ENCODE data around the gene RCAN2.
A peak's percentile ranks its signal among the peaks of the same experiment; 100 is the strongest.

Gene RCAN2

GRCh38 chr6:46215777-46216176 lies 275.5 kb downstream of the RCAN2 start:
- no peak for DNase-seq (ENCODE audit: low read depth)

GRCh38 chr6:46215213-46215612 lies 276.0 kb downstream of the RCAN2 start:
- DNase-seq (ENCODE audit: low read depth): no peak

- no peak for DNase-seq (ENCODE audit: low read depth)
Measured at GRCh38 chr6:46211917-46212316, 279.3 kb downstream of the RCAN2 start.

- no peak for DNase-seq (ENCODE audit: low read depth)
Measured at GRCh38 chr6:46210294-46210693, 281.0 kb downstream of the RCAN2 start.

- no peak for DNase-seq (ENCODE audit: low read depth)
Measured at GRCh38 chr6:46208303-46208702, 282.9 kb downstream of the RCAN2 start.

- DNase-seq (ENCODE audit: low read depth): no peak
Measured at GRCh38 chr6:46207174-46207573, 284.1 kb downstream of the RCAN2 start.

GRCh38 chr6:46204880-46205650 lies 286.2 kb downstream of the RCAN2 start:
- DNase-seq (ENCODE audit: low read depth): no peak

- no peak for DNase-seq (ENCODE audit: low read depth)
Measured at GRCh38 chr6:46203391-46204177, 287.7 kb downstream of the RCAN2 start.

GRCh38 chr6:46201702-46202101 lies 289.5 kb downstream of the RCAN2 start:
- no peak for DNase-seq (ENCODE audit: low read depth)

- no peak for DNase-seq (ENCODE audit: low read depth)
Measured at GRCh38 chr6:46199387-46199786, 291.9 kb downstream of the RCAN2 start.

GRCh38 chr6:46191961-46192360 lies 299.3 kb downstream of the RCAN2 start:
- peak; percentile 85 for DNase-seq (ENCODE audit: low read depth)

GRCh38 chr6:46190889-46191288 lies 300.4 kb downstream of the RCAN2 start:
- no peak for DNase-seq (ENCODE audit: low read depth)

- no peak for DNase-seq (ENCODE audit: low read depth)
Measured at GRCh38 chr6:46189726-46190125, 301.5 kb downstream of the RCAN2 start.

GRCh38 chr6:46186583-46186982 lies 304.7 kb downstream of the RCAN2 start:
- DNase-seq (ENCODE audit: low read depth): no peak

GRCh38 chr6:46184114-46184513 lies 307.1 kb downstream of the RCAN2 start:
- DNase-seq (ENCODE audit: low read depth): peak; percentile 72

GRCh38 chr6:46175976-46176375 lies 315.3 kb downstream of the RCAN2 start:
- no peak for DNase-seq (ENCODE audit: low read depth)

- DNase-seq (ENCODE audit: low read depth): no peak
Measured at GRCh38 chr6:46175446-46175845, 315.8 kb downstream of the RCAN2 start.

GRCh38 chr6:46174904-46175303 lies 316.3 kb downstream of the RCAN2 start:
- no peak for DNase-seq (ENCODE audit: low read depth)

GRCh38 chr6:46172176-46172575 lies 319.1 kb downstream of the RCAN2 start:
- no peak for DNase-seq (ENCODE audit: low read depth)

Measured in GM04503 (cell line).